Osteoblast (primary cell): ENCODE results near the gene FOXN3. TPM values are rescaled to one million over a fixed set of nuclear protein-coding genes. Genes with fewer than 3 reads are reported as not detected.

ENCODE experiments used
- DNase-seq: peaks from one replicate; pipeline ENCODE4 v3.0.0; 2011; ENCODE audit warnings: low spot score, mixed read lengths; ENCODE audit not compliant: insufficient read length; ENCODE audit errors: missing footprints
- H2AFZ ChIP-seq: 2 replicates; pipeline ENCODE4 v1.6.0; 2011; ENCODE audit warnings: mild to moderate bottlenecking, low read length
- H3K27ac ChIP-seq: 2 replicates; pipeline ENCODE4 v1.5.1; 2011; ENCODE audit warnings: mild to moderate bottlenecking, low read depth, low read length, moderate library complexity
- H3K27me3 ChIP-seq: 2 replicates; pipeline ENCODE4 v1.6.0; 2012; ENCODE audit warnings: mild to moderate bottlenecking, control low read depth, inconsistent platforms, low read length, moderate library complexity; ENCODE audit not compliant: insufficient read depth
- H3K36me3 ChIP-seq: 2 replicates; pipeline ENCODE4 v1.5.1; 2011; ENCODE audit warnings: mild to moderate bottlenecking, low read length, control low read depth, moderate library complexity; ENCODE audit not compliant: insufficient read depth
- H3K4me1 ChIP-seq: 2 replicates; pipeline ENCODE4 v1.5.1; 2011; ENCODE audit warnings: mild to moderate bottlenecking, low read length, control low read depth, moderate library complexity; ENCODE audit not compliant: insufficient read depth
- H3K4me2 ChIP-seq: 2 replicates; pipeline ENCODE4 v1.6.0; 2011; ENCODE audit warnings: mild to moderate bottlenecking, low read length; ENCODE audit not compliant: insufficient read depth
- H3K4me3 ChIP-seq: fragments of 200-600 bp; sonication (generic); 3 replicates; pipeline ENCODE4 v1.5.1; 2012; ENCODE audit warnings: mild to moderate bottlenecking, low read length, inconsistent platforms; ENCODE audit not compliant: insufficient read depth
- H3K79me2 ChIP-seq: 2 replicates; pipeline ENCODE4 v1.6.0; 2012; ENCODE audit warnings: mild to moderate bottlenecking, low read length, control low read depth, inconsistent platforms; ENCODE audit not compliant: insufficient read depth
- H3K9me3 ChIP-seq: 2 replicates; pipeline ENCODE4 v1.5.1; 2011; ENCODE audit warnings: low read depth, low read length, control low read depth
- H4K20me1 ChIP-seq: 2 replicates; pipeline ENCODE4 v1.6.0; 2012; ENCODE audit warnings: mild to moderate bottlenecking, low read length, control low read depth; ENCODE audit not compliant: insufficient read depth
- CTCF ChIP-seq: IDR thresholded peaks from 2 replicates; pipeline ENCODE4 v1.5.1; 2011; ENCODE audit warnings: mild to moderate bottlenecking, low read depth, low read length, moderate library complexity; ENCODE audit errors: extremely low read depth
- total RNA-seq: library from RNA; depleted of rRNA; stranded (reverse); fragments of >200 nt; gene quantifications from 2 replicates; pipeline ENCODE4 v1.2.3, GENCODE V29; 2012

The FOXN3 gene
- total RNA-seq, 1 donor, result 49.9 TPM

DNA sequence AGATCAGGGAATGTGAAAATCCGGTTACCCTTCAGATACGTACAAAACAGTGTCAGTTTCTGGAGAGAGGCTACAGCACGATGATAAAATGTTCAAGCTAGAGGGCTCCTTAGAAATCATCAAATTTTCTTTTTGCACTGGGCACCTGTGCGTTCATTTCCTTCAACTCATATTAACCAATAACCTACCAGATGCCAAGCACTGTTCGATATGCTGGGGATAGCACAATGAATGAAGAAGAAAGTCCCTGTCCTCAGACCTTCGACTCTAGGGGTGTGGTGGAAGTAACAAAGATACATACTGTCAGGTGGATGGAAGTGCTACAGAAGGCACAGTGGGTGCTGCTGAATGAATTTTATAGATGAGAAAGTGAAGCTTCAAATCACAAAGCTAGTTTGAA lies 172.3 kb downstream of the FOXN3 start:
- no peak for DNase-seq
- no peak for TF ChIP-seq CTCF
- Histone ChIP-seq H3K27me3 (no peaks in the 10 kb centered on the region), H3K4me2 (no peak overlapping the region), H3K9me3 (no peaks in the 10 kb centered on the region), H2AFZ (no peak overlapping the region), H3K27ac (no peak overlapping the region), H3K79me2 (no peaks in the 10 kb centered on the region), H3K4me3 (no peak overlapping the region), H4K20me1 (no peaks in the 10 kb centered on the region), H3K4me1 (no peaks in the 10 kb centered on the region), H3K36me3 (no peaks in the 10 kb centered on the region)

DNA sequence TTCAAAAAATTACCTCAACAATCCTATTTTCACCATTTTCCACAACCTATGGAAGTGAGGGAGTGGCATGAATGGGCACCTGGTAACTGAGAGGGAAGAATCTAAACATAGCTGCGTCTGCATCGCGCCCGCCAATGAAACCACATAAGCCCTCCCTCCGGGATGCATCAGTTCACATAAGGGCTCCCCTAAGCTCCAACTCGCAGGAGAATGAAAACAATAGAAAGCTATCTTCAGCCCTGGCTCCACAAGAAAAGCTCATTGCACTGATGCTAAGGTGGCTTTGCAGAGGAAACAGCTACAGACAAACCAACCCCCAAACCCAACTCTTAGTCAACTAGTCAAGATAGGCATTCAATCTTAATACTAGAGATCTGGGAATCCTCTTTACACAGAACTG lies 173.3 kb downstream of the FOXN3 start:
- H3K27ac ChIP-seq, result no peak overlapping the region
- no peaks in the 10 kb centered on the region for H3K9me3 ChIP-seq
- H3K4me3 ChIP-seq, result no peak overlapping the region
- no peak for TF ChIP-seq CTCF
- no peak overlapping the region for H3K4me2 ChIP-seq
- no peaks in the 10 kb centered on the region for H3K79me2 ChIP-seq
- no peaks in the 10 kb centered on the region for H3K36me3 ChIP-seq
- DNase-seq, result no peak
- no peaks in the 10 kb centered on the region for H4K20me1 ChIP-seq
- H2AFZ ChIP-seq, result no peak overlapping the region
- H3K4me1 ChIP-seq, result no peaks in the 10 kb centered on the region
- H3K27me3 ChIP-seq, result no peaks in the 10 kb centered on the region

GRCh38 chr14:89243286-89243685 lies 173.7 kb downstream of the FOXN3 start:
- Histone ChIP-seq H3K4me1 (no peaks in the 10 kb centered on the region), H3K4me3 (no peak overlapping the region), H3K4me2 (no peak overlapping the region), H3K27ac (no peak overlapping the region), H3K79me2 (no peaks in the 10 kb centered on the region), H3K36me3 (no peaks in the 10 kb centered on the region), H3K27me3 (no peaks in the 10 kb centered on the region), H2AFZ (no peak overlapping the region), H3K9me3 (no peaks in the 10 kb centered on the region), H4K20me1 (no peaks in the 10 kb centered on the region)
- no peak for TF ChIP-seq CTCF
- no peak for DNase-seq

GRCh38 chr14:89242652-89243279 lies 174.3 kb downstream of the FOXN3 start:
- no peaks in the 10 kb centered on the region for H3K9me3 ChIP-seq
- H3K4me1 ChIP-seq, result no peaks in the 10 kb centered on the region
- no peaks in the 10 kb centered on the region for H3K27me3 ChIP-seq
- H3K27ac ChIP-seq, result no peak overlapping the region
- H3K4me3 ChIP-seq, result no peak overlapping the region
- H3K4me2 ChIP-seq, result no peak overlapping the region
- H2AFZ ChIP-seq, result no peak overlapping the region
- H3K36me3 ChIP-seq, result no peaks in the 10 kb centered on the region
- no peaks in the 10 kb centered on the region for H4K20me1 ChIP-seq
- TF ChIP-seq CTCF, result no peak
- DNase-seq, result no peak
- H3K79me2 ChIP-seq, result no peaks in the 10 kb centered on the region
